ENCODE data around the gene IMMT. TPM values are rescaled to one million over a fixed set of nuclear protein-coding genes. Genes with fewer than 3 reads are reported as not detected.

The IMMT gene
- total RNA-seq, 1 donor from 2014 or later = 99.4 TPM

GRCh38 chr2:86223140-86223926, 28.1 kb upstream of the IMMT start:
- H3K9me3 ChIP-seq (ENCODE audit: insufficient read depth, low read depth, low read length) = no peaks in the 10 kb centered on the region
- H3K27ac ChIP-seq (ENCODE audit: low read depth, low read length) = no peak overlapping the region
- FAIRE-seq (no peak), DNase-seq (ENCODE audit: low read depth) (peak; percentile 51)
- H3K79me2 ChIP-seq (ENCODE audit: insufficient read depth, low read length) = no peaks in the 10 kb centered on the region
- no peaks in the 10 kb centered on the region for H3K36me3 ChIP-seq (ENCODE audit: insufficient read depth, low read length)
- Mint-ChIP-seq H3K9me3 (ENCODE audit: unreplicated experiment) (no peaks in the 10 kb centered on the region), H3K27me3 (ENCODE audit: low read depth, unreplicated experiment) (no peaks in the 10 kb centered on the region), H3K4me3 (ENCODE audit: unreplicated experiment) (peak overlapping the region; percentile 2), H3K36me3 (ENCODE audit: low read depth, unreplicated experiment) (no peaks in the 10 kb centered on the region), H3K4me1 (ENCODE audit: low read depth, unreplicated experiment) (peaks cover 20% of the 10 kb centered on the region), H3K27ac (ENCODE audit: unreplicated experiment) (no peak overlapping the region)
- H3K4me1 ChIP-seq (ENCODE audit: insufficient read depth, low read length) = peaks cover 17% of the 10 kb centered on the region
- peak overlapping the region; percentile 65 for H3K4me2 ChIP-seq (ENCODE audit: low read length)
- TF ChIP-seq EZH2 (IDR thresholded peaks at IDR 0.05; ENCODE audit: insufficient read depth, low read length) (no peak), CTCF (IDR thresholded peaks at IDR 0.05; ENCODE audit: insufficient read depth, low read depth, low read length) (no peak)
- H3K4me3 ChIP-seq (ENCODE audit: insufficient read depth, low read depth, low read length) = no peak overlapping the region
- no peaks in the 10 kb centered on the region for H4K20me1 ChIP-seq (ENCODE audit: insufficient read depth, low read length)
- H3K9ac ChIP-seq (ENCODE audit: low read length) = no peak overlapping the region
- H3K27me3 ChIP-seq (ENCODE audit: insufficient read depth, low read length) = no peaks in the 10 kb centered on the region
- peak overlapping the region; percentile 61 for H2AFZ ChIP-seq (ENCODE audit: low read depth, low read length)

- TF ChIP-seq CTCF (IDR thresholded peaks at IDR 0.05; ENCODE audit: insufficient read depth, low read depth, low read length) (peak; percentile 79), EZH2 (IDR thresholded peaks at IDR 0.05; ENCODE audit: insufficient read depth, low read length) (no peak)
- H3K36me3 ChIP-seq (ENCODE audit: insufficient read depth, low read length) = no peaks in the 10 kb centered on the region
- peak; percentile 29 for DNase-seq (ENCODE audit: low read depth)
- no peak overlapping the region for H3K4me2 ChIP-seq (ENCODE audit: low read length)
- FAIRE-seq = no peak
- Mint-ChIP-seq H3K27ac (ENCODE audit: unreplicated experiment) (no peak overlapping the region), H3K9me3 (ENCODE audit: unreplicated experiment) (no peaks in the 10 kb centered on the region), H3K4me3 (ENCODE audit: unreplicated experiment) (no peak overlapping the region), H3K27me3 (ENCODE audit: low read depth, unreplicated experiment) (no peaks in the 10 kb centered on the region), H3K4me1 (ENCODE audit: low read depth, unreplicated experiment) (peaks cover 26% of the 10 kb centered on the region), H3K36me3 (ENCODE audit: low read depth, unreplicated experiment) (no peaks in the 10 kb centered on the region)
- H3K4me3 ChIP-seq (ENCODE audit: insufficient read depth, low read depth, low read length) = no peak overlapping the region
- H3K9me3 ChIP-seq (ENCODE audit: insufficient read depth, low read depth, low read length) = no peaks in the 10 kb centered on the region
- H3K27me3 ChIP-seq (ENCODE audit: insufficient read depth, low read length) = no peaks in the 10 kb centered on the region
- no peak overlapping the region for H3K9ac ChIP-seq (ENCODE audit: low read length)
- H4K20me1 ChIP-seq (ENCODE audit: insufficient read depth, low read length) = no peaks in the 10 kb centered on the region
- H2AFZ ChIP-seq (ENCODE audit: low read depth, low read length) = no peak overlapping the region
- H3K79me2 ChIP-seq (ENCODE audit: insufficient read depth, low read length) = no peaks in the 10 kb centered on the region
- no peak overlapping the region for H3K27ac ChIP-seq (ENCODE audit: low read depth, low read length)
- peaks cover 17% of the 10 kb centered on the region for H3K4me1 ChIP-seq (ENCODE audit: insufficient read depth, low read length)
Measured at GRCh38 chr2:86221066-86221684, 25.9 kb upstream of the IMMT start.

GRCh38 chr2:86219896-86220295, 24.6 kb upstream of the IMMT start:
- H3K4me1 Mint-ChIP-seq (ENCODE audit: low read depth, unreplicated experiment) = peaks cover 26% of the 10 kb centered on the region
- no peak overlapping the region for H3K27ac ChIP-seq (ENCODE audit: low read depth, low read length)
- no peaks in the 10 kb centered on the region for H3K27me3 ChIP-seq (ENCODE audit: insufficient read depth, low read length)
- H3K36me3 Mint-ChIP-seq (ENCODE audit: low read depth, unreplicated experiment) = no peaks in the 10 kb centered on the region
- no peak overlapping the region for H3K4me3 Mint-ChIP-seq (ENCODE audit: unreplicated experiment)
- no peaks in the 10 kb centered on the region for H4K20me1 ChIP-seq (ENCODE audit: insufficient read depth, low read length)
- H2AFZ ChIP-seq (ENCODE audit: low read depth, low read length) = no peak overlapping the region
- FAIRE-seq = no peak
- no peak overlapping the region for H3K4me2 ChIP-seq (ENCODE audit: low read length)
- H3K9me3 ChIP-seq (ENCODE audit: insufficient read depth, low read depth, low read length) = no peaks in the 10 kb centered on the region
- no peak overlapping the region for H3K27ac Mint-ChIP-seq (ENCODE audit: unreplicated experiment)
- no peak for DNase-seq (ENCODE audit: low read depth)
- no peak overlapping the region for H3K4me3 ChIP-seq (ENCODE audit: insufficient read depth, low read depth, low read length)
- no peaks in the 10 kb centered on the region for H3K79me2 ChIP-seq (ENCODE audit: insufficient read depth, low read length)
- H3K27me3 Mint-ChIP-seq (ENCODE audit: low read depth, unreplicated experiment) = no peaks in the 10 kb centered on the region
- no peak overlapping the region for H3K9ac ChIP-seq (ENCODE audit: low read length)
- H3K9me3 Mint-ChIP-seq (ENCODE audit: unreplicated experiment) = no peaks in the 10 kb centered on the region
- TF ChIP-seq CTCF (IDR thresholded peaks at IDR 0.05; ENCODE audit: insufficient read depth, low read depth, low read length) = no peak
- TF ChIP-seq EZH2 (IDR thresholded peaks at IDR 0.05; ENCODE audit: insufficient read depth, low read length) = no peak
- peaks cover 14% of the 10 kb centered on the region for H3K4me1 ChIP-seq (ENCODE audit: insufficient read depth, low read length)
- H3K36me3 ChIP-seq (ENCODE audit: insufficient read depth, low read length) = no peaks in the 10 kb centered on the region

Measured in astrocyte (in vitro differentiated cells and primary cell).